HG03521 (cell line): ENCODE data around the gene SDC3.

Experiments used
- ATAC-seq: cut with Tn5 transposase; IDR thresholded peaks from one replicate; pipeline ENCODE4 v1.9.1; 2021; ENCODE audit warnings: mild to moderate bottlenecking, moderate library complexity; ENCODE audit not compliant: unreplicated experiment

SDC3 gene

DNA sequence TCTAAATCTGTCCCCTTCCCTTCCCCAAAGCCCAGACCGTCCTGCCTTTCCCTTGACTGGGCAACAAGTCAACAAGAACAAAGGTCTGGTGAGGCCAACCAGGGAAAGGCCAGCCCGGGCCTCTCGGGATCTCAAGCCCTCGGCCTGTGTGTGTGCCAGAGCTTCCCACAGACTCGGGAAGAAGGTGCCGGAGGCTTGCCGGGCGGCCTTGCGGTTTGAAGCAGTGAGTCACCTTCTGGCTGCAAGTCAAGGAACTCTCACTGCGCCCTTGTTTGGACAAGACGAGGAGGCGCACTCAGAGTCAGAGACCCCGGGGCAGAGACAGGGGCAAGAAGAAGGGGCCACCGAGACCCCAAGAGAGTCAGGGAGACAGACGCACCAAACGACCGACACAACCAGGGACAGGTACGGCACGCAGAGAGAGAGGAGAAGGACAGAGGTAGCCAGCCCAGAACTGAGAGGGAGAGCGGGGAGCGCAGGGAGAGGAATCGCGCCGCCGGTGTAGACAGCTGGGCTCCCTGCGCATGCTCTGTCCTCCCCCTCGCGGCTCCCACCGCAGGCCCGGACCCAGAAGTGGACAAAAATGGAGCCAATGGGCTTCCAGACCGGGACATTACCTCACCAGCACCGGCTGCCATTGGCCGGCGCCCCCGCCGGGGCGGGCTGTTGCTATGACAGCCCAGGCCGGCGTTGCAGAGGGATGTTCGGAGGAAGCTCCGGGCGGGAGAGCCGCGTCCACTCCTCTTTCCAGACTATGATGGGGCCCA is 84.4 kb downstream of the SDC3 start:
- ATAC-seq, result peak; percentile 94

DNA sequence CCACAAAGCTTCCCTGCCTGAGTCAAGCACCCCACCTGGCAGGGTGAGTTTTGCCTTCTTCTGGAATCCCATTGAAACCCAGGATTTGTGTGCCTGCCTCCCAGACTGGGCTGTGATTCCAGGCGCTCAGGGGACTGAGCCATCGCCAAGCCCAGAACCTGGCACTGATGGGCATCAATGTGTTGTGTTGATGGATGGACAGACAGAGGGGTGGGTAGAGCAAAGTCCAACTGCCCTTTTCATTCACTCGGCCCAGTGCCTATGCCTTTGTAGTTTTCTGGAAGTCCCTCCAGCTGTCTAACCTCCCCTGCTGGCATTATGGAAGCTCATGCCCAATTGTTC is 85.0 kb downstream of the SDC3 start:
- ATAC-seq, result no peak

DNA sequence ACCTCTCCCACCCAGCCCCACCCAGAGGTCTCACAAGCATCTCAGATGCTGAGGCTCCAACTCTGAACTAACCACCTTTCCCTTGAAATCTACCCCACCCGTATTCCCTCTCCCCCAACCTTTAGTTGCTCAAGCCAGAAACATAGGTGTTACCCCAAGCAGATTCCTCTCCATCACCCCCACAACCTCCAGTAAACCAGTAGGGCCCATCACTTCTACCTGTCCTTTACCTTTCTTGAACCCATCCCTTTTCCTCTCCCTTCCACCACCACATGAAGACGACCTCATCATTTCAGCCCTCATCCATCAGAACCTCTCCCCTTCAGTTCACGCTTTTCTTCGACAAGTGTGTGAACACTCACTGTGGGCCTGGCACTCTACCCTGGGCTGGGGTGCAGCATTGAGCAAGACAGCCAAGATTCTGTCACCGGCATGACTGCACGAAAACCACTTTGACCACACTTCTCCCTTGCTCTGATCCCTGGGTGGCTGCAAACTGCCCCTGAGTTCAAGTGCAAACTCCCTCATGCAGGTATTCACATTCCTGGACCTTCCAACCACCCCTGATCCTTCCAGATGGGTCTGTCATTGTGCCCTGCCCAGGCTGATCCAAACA is 85.5 kb downstream of the SDC3 start:
- ATAC-seq, result no peak

DNA sequence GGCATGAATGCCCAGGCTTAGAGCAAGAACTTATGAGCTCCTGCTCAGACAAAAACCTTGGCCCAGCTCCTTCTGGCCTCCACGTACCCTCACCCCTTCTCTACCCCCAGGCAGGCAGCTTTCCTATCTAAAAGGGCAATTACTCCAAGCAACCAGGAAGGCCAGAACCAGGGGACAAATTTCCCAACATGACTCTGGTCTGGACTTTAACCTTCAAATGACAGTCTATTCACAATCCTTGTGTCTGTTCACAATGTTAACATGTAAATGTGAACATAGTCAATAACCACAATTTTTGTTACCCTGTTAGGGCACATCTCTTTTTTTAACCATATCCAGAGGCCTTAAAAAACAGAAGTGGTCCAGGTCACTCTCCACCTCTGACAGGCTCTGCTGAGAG is 86.6 kb downstream of the SDC3 start:
- ATAC-seq, result no peak

DNA sequence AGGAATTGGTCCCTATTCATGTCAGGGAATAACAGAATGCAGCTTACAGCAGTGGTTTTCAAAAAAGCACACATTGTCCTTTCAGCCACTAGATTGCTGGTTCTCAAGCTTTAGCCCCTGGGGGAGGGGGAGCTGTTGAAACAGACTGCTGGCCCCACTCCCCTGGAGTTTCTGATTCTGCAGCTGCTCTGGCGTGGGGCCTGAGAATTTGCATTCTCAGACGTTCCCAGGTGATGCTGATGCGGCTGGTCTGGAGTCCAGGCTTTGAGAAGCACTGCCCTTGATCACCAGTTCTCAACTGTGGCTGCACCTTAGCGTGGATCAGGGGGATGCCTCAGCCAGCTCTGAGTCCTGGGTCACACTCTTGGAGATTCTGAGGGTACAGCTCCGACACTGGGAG is 88.3 kb downstream of the SDC3 start:
- ATAC-seq, result no peak
